HepG2 (cell line): ENCODE results near the gene PNPLA2. TPM values are rescaled to one million over a fixed set of nuclear protein-coding genes. Genes with fewer than 3 reads are reported as not detected.

Source experiments
- FOXJ3 ChIP-seq: sonication (generic); formaldehyde crosslinking; IDR thresholded peaks from 2 replicates; pipeline ENCODE4 v1.4.0; 2020; ENCODE audit warnings: missing genetic modification reagents, mild to moderate bottlenecking, borderline replicate concordance
- GATAD2A ChIP-seq: IDR thresholded peaks from 2 replicates; pipeline ENCODE4 v1.6.1; 2016
- HNF4A ChIP-seq: sonication (generic); formaldehyde crosslinking; IDR thresholded peaks from 2 replicates; pipeline ENCODE4 v1.4.0; 2020; ENCODE audit warnings: missing genetic modification reagents
- MAFF ChIP-seq: IDR thresholded peaks from 2 replicates; pipeline ENCODE4 v1.6.1; 2011; ENCODE audit warnings: low read depth, low read length, improper control_type of control experiment
- MIER3 ChIP-seq: IDR thresholded peaks from 2 replicates; pipeline ENCODE4 v1.6.1; 2016; ENCODE audit warnings: missing compliant biosample characterization, borderline replicate concordance
- NFKB2 ChIP-seq: sonication (generic); formaldehyde crosslinking; IDR thresholded peaks from 2 replicates; pipeline ENCODE4 v1.4.0; 2020; ENCODE audit warnings: missing genetic modification reagents, borderline replicate concordance
- RBM22 ChIP-seq: fragments of 200-400 bp; formaldehyde crosslinking; optimal IDR thresholded peaks from 2 replicates; pipeline ENCODE3; 2017; ENCODE audit warnings: mild to moderate bottlenecking, low read length, moderate library complexity
- REL ChIP-seq: sonication (generic); formaldehyde crosslinking; conservative IDR thresholded peaks from 2 replicates; pipeline ENCODE4 v1.8.0; 2022; ENCODE audit warnings: mild to moderate bottlenecking, missing genetic modification reagents, moderate library complexity
- SRF ChIP-seq: IDR thresholded peaks from 2 replicates; pipeline ENCODE4 v1.6.1; 2011; ENCODE audit warnings: mild to moderate bottlenecking, low read depth, low read length, moderate library complexity
- SYNCRIP ChIP-seq: fragments of 200-400 bp; formaldehyde crosslinking; IDR thresholded peaks from 2 replicates; pipeline ENCODE4 v1.6.1; 2018; ENCODE audit warnings: mild to moderate bottlenecking, low read depth, low read length; ENCODE audit not compliant: insufficient read depth
- ZFP82 ChIP-seq: sonication (generic); formaldehyde crosslinking; IDR thresholded peaks from 2 replicates; pipeline ENCODE4 v1.5.1; 2020; ENCODE audit warnings: mild to moderate bottlenecking, missing genetic modification reagents, borderline replicate concordance
- ZKSCAN5 ChIP-seq: sonication (generic); formaldehyde crosslinking; IDR thresholded peaks from 2 replicates; pipeline ENCODE4 v1.5.1; 2020; ENCODE audit warnings: mild to moderate bottlenecking, missing genetic modification reagents
- ZNF292 ChIP-seq: sonication (generic); formaldehyde crosslinking; IDR thresholded peaks from 2 replicates; pipeline ENCODE4 v1.8.1; 2022; ENCODE audit warnings: mild to moderate bottlenecking, low read depth, missing genetic modification reagents, borderline replicate concordance
- ZNF350 ChIP-seq: sonication (generic); formaldehyde crosslinking; IDR thresholded peaks from 2 replicates; pipeline ENCODE4 v1.4.0; 2020; ENCODE audit warnings: mild to moderate bottlenecking, low read depth, missing genetic modification reagents, borderline replicate concordance
- ZNF780A ChIP-seq: sonication (generic); formaldehyde crosslinking; IDR thresholded peaks from 2 replicates; pipeline ENCODE4 v1.8.0; 2022; ENCODE audit warnings: mild to moderate bottlenecking, missing genetic modification reagents, moderate library complexity
- ZNF816 ChIP-seq: sonication (generic); formaldehyde crosslinking; IDR thresholded peaks from 2 replicates; pipeline ENCODE4 v1.8.0; 2022; ENCODE audit warnings: missing genetic modification reagents, mild to moderate bottlenecking, borderline replicate concordance
- polyA plus RNA-seq, 8 experiments: library from polyadenylated mRNA; depleted of rRNA in 3 of 8; stranded (reverse) in 7 of 8; unstranded in 1 of 8; fragments of >200 nt; fragmentation: Illumina TruSeq in 4 of 8; extraction: Trizol in 4 of 8; gene quantifications; 2 replicates each; pipeline versions ENCODE4 v1.2.1 to v1.2.3, GENCODE V29; 2011 to 2016; ENCODE audit warnings: low read depth in 4 of 8, missing spikeins in 1 of 8, mixed read lengths in 1 of 8; ENCODE audit not compliant: insufficient read depth in 1 of 8
- total RNA-seq, 5 experiments: library from RNA; depleted of rRNA; stranded (reverse); fragments of >200 nt; fragmentation: Illumina TruSeq; extraction: Trizol; gene quantifications; 2 replicates each; pipeline ENCODE4 v1.2.3, GENCODE V29; 2016; ENCODE audit warnings: low read depth in 1 of 5
- TF ChIP-seq, protein P1 (sequence below): IDR thresholded peaks from 2 replicates; pipeline ENCODE4 v1.6.1; 2018; ENCODE audit warnings: missing genetic modification reagents, mild to moderate bottlenecking, missing compliant biosample characterization
- TF ChIP-seq, protein P2 (sequence below): fragments of 450-650 bp; IDR thresholded peaks from 2 replicates; pipeline ENCODE4 v1.6.1; 2017; ENCODE audit warnings: mild to moderate bottlenecking
- TF ChIP-seq, protein P3 (sequence below): sonication (generic); formaldehyde crosslinking; IDR thresholded peaks from 2 replicates; pipeline ENCODE4 v1.4.0; 2020; ENCODE audit warnings: missing genetic modification reagents
- TF ChIP-seq, protein P4 (sequence below): sonication (generic); formaldehyde crosslinking; IDR thresholded peaks from 2 replicates; pipeline ENCODE4 v1.8.0; 2022; ENCODE audit warnings: missing genetic modification reagents, mild to moderate bottlenecking, borderline replicate concordance

The PNPLA2 gene
- total and polyA plus RNA-seq, 2 of the 13 experiments (the other 11 are each of a cell fraction or from before 2014, with no cell fraction given): 10.5 to 43.2 TPM

DNA sequence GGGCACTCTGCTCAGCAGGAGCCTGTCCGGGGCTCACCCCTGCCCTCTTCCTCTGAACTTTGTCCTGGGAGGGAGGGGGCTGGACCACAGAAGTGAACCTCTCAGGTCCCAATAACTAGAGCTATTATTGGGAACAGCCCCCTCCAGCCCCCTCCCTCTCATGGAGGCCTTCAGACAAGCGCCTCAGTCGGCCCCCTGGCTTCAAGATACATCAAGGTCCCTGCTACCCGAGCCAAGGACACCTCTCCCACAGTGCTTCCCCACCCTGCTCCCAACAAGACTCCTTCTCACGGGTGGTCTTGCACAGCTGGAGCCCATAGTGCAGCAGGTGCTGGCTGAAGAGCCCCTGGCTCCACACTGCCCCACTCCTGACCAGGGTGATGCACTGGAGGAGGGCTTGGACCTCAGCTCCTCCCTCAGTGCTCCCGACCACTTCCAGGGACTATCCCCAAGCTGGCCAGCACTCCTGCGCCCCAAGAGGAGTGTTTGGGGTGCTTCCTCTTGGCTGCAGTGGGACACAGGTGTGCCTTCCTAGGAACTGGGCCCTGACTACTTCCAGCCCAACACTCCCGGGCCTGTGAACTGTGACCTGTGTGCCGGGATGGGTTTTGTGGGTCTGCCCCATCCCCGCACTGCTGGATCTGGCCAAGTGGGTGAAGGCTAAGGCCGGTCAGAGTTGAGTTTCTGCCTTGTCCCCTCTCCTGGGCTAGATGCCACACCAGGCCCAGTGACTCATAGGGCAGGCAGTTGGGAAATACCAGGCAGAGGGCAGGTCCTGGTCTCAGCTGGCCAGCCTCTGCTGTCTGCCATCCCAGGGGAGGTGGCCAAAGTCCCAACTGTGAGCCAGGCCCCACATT lies 2.2 kb downstream of the PNPLA2 start (continued):
- TF ChIP-seq, protein P1, sequence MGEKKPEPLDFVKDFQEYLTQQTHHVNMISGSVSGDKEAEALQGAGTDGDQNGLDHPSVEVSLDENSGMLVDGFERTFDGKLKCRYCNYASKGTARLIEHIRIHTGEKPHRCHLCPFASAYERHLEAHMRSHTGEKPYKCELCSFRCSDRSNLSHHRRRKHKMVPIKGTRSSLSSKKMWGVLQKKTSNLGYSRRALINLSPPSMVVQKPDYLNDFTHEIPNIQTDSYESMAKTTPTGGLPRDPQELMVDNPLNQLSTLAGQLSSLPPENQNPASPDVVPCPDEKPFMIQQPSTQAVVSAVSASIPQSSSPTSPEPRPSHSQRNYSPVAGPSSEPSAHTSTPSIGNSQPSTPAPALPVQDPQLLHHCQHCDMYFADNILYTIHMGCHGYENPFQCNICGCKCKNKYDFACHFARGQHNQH: no peak
- no peak for TF ChIP-seq GATAD2A
- TF ChIP-seq SYNCRIP: no peak
- TF ChIP-seq, protein P2, sequence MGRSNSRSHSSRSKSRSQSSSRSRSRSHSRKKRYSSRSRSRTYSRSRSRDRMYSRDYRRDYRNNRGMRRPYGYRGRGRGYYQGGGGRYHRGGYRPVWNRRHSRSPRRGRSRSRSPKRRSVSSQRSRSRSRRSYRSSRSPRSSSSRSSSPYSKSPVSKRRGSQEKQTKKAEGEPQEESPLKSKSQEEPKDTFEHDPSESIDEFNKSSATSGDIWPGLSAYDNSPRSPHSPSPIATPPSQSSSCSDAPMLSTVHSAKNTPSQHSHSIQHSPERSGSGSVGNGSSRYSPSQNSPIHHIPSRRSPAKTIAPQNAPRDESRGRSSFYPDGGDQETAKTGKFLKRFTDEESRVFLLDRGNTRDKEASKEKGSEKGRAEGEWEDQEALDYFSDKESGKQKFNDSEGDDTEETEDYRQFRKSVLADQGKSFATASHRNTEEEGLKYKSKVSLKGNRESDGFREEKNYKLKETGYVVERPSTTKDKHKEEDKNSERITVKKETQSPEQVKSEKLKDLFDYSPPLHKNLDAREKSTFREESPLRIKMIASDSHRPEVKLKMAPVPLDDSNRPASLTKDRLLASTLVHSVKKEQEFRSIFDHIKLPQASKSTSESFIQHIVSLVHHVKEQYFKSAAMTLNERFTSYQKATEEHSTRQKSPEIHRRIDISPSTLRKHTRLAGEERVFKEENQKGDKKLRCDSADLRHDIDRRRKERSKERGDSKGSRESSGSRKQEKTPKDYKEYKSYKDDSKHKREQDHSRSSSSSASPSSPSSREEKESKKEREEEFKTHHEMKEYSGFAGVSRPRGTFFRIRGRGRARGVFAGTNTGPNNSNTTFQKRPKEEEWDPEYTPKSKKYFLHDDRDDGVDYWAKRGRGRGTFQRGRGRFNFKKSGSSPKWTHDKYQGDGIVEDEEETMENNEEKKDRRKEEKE: no peak
- no peak for TF ChIP-seq RBM22
- no peak for TF ChIP-seq MAFF
- TF ChIP-seq ZNF292 (CRISPR knock-in tag): no peak
- TF ChIP-seq ZNF350 (CRISPR knock-in tag): no peak; the same call in 1 of the 2 replicates
- no peak for TF ChIP-seq ZFP82 (CRISPR knock-in tag)
- 0 out of 2 replicates have a peak, but pooled peaks have one; percentile 38 for TF ChIP-seq MIER3 (CRISPR knock-in tag)
- TF ChIP-seq ZKSCAN5: no peak
- no peak for TF ChIP-seq NFKB2
- TF ChIP-seq, protein P3, sequence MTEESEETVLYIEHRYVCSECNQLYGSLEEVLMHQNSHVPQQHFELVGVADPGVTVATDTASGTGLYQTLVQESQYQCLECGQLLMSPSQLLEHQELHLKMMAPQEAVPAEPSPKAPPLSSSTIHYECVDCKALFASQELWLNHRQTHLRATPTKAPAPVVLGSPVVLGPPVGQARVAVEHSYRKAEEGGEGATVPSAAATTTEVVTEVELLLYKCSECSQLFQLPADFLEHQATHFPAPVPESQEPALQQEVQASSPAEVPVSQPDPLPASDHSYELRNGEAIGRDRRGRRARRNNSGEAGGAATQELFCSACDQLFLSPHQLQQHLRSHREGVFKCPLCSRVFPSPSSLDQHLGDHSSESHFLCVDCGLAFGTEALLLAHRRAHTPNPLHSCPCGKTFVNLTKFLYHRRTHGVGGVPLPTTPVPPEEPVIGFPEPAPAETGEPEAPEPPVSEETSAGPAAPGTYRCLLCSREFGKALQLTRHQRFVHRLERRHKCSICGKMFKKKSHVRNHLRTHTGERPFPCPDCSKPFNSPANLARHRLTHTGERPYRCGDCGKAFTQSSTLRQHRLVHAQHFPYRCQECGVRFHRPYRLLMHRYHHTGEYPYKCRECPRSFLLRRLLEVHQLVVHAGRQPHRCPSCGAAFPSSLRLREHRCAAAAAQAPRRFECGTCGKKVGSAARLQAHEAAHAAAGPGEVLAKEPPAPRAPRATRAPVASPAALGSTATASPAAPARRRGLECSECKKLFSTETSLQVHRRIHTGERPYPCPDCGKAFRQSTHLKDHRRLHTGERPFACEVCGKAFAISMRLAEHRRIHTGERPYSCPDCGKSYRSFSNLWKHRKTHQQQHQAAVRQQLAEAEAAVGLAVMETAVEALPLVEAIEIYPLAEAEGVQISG (CRISPR knock-in tag): no peak
- TF ChIP-seq FOXJ3: no peak
- TF ChIP-seq ZNF780A: no peak
- no peak for TF ChIP-seq REL (CRISPR knock-in tag)
- TF ChIP-seq ZNF816: no peak
- TF ChIP-seq, protein P4, sequence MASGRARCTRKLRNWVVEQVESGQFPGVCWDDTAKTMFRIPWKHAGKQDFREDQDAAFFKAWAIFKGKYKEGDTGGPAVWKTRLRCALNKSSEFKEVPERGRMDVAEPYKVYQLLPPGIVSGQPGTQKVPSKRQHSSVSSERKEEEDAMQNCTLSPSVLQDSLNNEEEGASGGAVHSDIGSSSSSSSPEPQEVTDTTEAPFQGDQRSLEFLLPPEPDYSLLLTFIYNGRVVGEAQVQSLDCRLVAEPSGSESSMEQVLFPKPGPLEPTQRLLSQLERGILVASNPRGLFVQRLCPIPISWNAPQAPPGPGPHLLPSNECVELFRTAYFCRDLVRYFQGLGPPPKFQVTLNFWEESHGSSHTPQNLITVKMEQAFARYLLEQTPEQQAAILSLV: no peak
- TF ChIP-seq SRF: no peak
- no peak; the same call in 1 of the 2 replicates for TF ChIP-seq HNF4A (CRISPR knock-in tag)
